ENCODE results near the gene RMND5B. TPM values are rescaled to one million over a fixed set of nuclear protein-coding genes. Genes with fewer than 3 reads are reported as not detected.

Gene RMND5B
- total and polyA plus RNA-seq, 2 of the 13 experiments (the other 11 are each of a cell fraction or from before 2014, with no cell fraction given), result 18.6 to 20.4 TPM

DNA sequence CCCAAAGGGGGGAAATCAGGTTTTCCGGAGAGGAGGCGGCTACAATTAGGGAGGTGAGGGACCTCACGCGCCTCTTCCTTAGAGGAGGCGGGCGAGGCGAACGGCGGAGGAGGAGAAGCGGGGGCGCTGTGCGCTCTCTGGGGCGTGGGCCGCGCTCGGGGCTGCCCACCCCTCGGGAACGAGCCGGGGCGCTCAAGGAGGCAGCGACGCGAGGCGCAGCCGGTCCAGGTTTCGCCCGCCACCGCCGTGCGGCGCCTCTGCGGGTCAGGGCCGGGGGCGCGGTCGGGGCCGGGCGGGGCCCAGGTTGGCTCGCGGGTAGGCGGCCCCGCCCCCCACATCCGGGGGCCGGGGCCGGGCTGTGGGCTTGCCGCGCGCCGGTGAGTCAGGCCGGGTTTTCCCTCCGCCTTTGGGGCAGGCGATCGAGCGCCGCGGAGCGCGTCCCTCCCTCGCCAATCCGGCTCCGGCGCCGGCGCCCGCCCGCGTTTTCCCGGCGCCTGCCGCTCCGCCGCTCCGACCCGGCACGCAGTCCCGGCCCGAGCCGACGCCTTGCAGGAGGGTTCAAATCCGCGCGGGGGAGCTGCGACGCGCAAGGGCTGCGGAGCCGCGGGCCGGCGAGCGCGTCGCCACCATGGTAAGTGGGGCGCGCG lies 17.6 kb upstream of the RMND5B start, which contains the start of gene N4BP3:
Gene N4BP3, plus strand, starts transcription at position 392 of the 647 bp plus-strand sequence. CDS start 6,052 bp downstream, outside the sequence.
- H3K9me3 ChIP-seq (ENCODE audit: low read length), result no peaks in the 10 kb centered on the region
- H3K9ac ChIP-seq (ENCODE audit: insufficient read depth, low read depth, low read length), result no peak within 1 kb of the TSS
- in situ Hi-C loops (cut with HindIII; ENCODE audit: extremely low pct_ligation_motif_present, low pct_unique_long_range_greater_than_20kb), result no loop called here
- H3K36me3 ChIP-seq (replicated peaks in 1 of 2; ENCODE audit: control insufficient read depth in 1 of 2, insufficient read depth in 2 of 2, low read length in 2 of 2), result no peaks in the 10 kb centered on the region
- H3K27me3 ChIP-seq (ENCODE audit: control insufficient read depth in 1 of 2, insufficient read depth in 2 of 2, low read length in 2 of 2), result peaks cover 8 to 65% of the 10 kb centered on the region in 2 experiments
- POLR2A ChIA-PET, result no interaction called here
- intact Hi-C loops (cut with micrococcal nuclease; ENCODE audit: unreplicated experiment), result no loop called here
- FAIRE-seq (no peak), ATAC-seq (peak; percentile 19; the same call in 1 of the 3 replicates), DNase-seq (ENCODE audit: low spot score) (no peak)
- CTCF ChIA-PET (ENCODE audit: low intra/inter-chr PET ratio, low total read pairs), result no interaction called here
- peaks cover 15% of the 10 kb centered on the region for H3K4me1 ChIP-seq (ENCODE audit: insufficient read depth, low read length)
- peak within 1 kb of the TSS; percentile 39 for H3K4me2 ChIP-seq (ENCODE audit: low read depth, low read length)
- WGBS (ENCODE audit: low lambda C conversion rate), result 77% methylated on average over 22 of the region's 96 CpGs
- no peaks in the 10 kb centered on the region for H4K20me1 ChIP-seq (ENCODE audit: insufficient read depth, low read length)
- H2AFZ ChIP-seq (ENCODE audit: low read length), result no peak within 1 kb of the TSS
- no peak for TF ChIP-seq KAT8 (CRISPR knock-in tag; IDR thresholded peaks at IDR 0.05)
- TF ChIP-seq, protein P1, sequence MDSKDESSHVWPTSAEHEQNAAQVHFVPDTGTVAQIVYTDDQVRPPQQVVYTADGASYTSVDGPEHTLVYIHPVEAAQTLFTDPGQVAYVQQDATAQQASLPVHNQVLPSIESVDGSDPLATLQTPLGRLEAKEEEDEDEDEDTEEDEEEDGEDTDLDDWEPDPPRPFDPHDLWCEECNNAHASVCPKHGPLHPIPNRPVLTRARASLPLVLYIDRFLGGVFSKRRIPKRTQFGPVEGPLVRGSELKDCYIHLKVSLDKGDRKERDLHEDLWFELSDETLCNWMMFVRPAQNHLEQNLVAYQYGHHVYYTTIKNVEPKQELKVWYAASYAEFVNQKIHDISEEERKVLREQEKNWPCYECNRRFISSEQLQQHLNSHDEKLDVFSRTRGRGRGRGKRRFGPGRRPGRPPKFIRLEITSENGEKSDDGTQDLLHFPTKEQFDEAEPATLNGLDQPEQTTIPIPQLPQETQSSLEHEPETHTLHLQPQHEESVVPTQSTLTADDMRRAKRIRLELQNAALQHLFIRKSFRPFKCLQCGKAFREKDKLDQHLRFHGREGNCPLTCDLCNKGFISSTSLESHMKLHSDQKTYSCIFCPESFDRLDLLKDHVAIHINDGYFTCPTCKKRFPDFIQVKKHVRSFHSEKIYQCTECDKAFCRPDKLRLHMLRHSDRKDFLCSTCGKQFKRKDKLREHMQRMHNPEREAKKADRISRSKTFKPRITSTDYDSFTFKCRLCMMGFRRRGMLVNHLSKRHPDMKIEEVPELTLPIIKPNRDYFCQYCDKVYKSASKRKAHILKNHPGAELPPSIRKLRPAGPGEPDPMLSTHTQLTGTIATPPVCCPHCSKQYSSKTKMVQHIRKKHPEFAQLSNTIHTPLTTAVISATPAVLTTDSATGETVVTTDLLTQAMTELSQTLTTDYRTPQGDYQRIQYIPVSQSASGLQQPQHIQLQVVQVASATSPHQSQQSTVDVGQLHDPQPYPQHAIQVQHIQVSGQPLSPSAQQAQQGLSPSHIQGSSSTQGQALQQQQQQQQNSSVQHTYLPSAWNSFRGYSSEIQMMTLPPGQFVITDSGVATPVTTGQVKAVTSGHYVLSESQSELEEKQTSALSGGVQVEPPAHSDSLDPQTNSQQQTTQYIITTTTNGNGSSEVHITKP (CRISPR knock-in tag; IDR thresholded peaks at IDR 0.05; ENCODE audit: low read depth), result no peak
- TF ChIP-seq, protein P2, sequence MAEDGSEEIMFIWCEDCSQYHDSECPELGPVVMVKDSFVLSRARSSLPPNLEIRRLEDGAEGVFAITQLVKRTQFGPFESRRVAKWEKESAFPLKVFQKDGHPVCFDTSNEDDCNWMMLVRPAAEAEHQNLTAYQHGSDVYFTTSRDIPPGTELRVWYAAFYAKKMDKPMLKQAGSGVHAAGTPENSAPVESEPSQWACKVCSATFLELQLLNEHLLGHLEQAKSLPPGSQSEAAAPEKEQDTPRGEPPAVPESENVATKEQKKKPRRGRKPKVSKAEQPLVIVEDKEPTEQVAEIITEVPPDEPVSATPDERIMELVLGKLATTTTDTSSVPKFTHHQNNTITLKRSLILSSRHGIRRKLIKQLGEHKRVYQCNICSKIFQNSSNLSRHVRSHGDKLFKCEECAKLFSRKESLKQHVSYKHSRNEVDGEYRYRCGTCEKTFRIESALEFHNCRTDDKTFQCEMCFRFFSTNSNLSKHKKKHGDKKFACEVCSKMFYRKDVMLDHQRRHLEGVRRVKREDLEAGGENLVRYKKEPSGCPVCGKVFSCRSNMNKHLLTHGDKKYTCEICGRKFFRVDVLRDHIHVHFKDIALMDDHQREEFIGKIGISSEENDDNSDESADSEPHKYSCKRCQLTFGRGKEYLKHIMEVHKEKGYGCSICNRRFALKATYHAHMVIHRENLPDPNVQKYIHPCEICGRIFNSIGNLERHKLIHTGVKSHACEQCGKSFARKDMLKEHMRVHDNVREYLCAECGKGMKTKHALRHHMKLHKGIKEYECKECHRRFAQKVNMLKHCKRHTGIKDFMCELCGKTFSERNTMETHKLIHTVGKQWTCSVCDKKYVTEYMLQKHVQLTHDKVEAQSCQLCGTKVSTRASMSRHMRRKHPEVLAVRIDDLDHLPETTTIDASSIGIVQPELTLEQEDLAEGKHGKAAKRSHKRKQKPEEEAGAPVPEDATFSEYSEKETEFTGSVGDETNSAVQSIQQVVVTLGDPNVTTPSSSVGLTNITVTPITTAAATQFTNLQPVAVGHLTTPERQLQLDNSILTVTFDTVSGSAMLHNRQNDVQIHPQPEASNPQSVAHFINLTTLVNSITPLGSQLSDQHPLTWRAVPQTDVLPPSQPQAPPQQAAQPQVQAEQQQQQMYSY (CRISPR knock-in tag; IDR thresholded peaks at IDR 0.05), result peak; percentile 90
- peak; percentile 11 for TF ChIP-seq SKI (IDR thresholded peaks at IDR 0.05; ENCODE audit: partially characterized antibody)
- TF ChIP-seq ZNF562 (CRISPR knock-in tag; IDR thresholded peaks at IDR 0.05; ENCODE audit: borderline replicate concordance), result no peak
- BruUV-seq (replicated peaks), result no TSS peak
- H3K27ac ChIP-seq (ENCODE audit: extremely low read length, insufficient read depth, low read length), result no peak within 1 kb of the TSS
- no peaks in the 10 kb centered on the region for H3K79me2 ChIP-seq (ENCODE audit: insufficient read depth, low read length)
- H3K4me3 ChIP-seq (replicated peaks in 1 of 3; ENCODE audit: insufficient read depth in 1 of 3, low read depth in 2 of 3, low read length in 3 of 3), result peak within 1 kb of the TSS in 2 of 3 experiments; percentile 26 to 46; a peak in 3 of 6 replicates

All from HepG2 (cell line).